Measurements from ENCODE around the gene LGR4.
"Not testable (repeated sequence)": the region's sequence is repeated elsewhere in the genome, so short reads cannot be mapped to it uniquely, and the experiment has no call there.

LGR4 gene

GRCh38 chr11:27472398-27473016 lies at the start of gene LGR4:
LGR4 (minus strand) TSS chr11:27472790; CDS start chr11:27472302, 488 bp downstream.
- peak; percentile 88 for DNase-seq (ENCODE audit: low read depth, low spot score)

GRCh38 chr11:27520226-27520625 lies 47.6 kb upstream of the LGR4 start:
- DNase-seq (ENCODE audit: low read depth, low spot score) = no peak

- no peak for DNase-seq (ENCODE audit: low read depth, low spot score)
Observed at GRCh38 chr11:27518518-27518917, 45.9 kb upstream of the LGR4 start.

GRCh38 chr11:27517490-27517889 lies 44.9 kb upstream of the LGR4 start:
- DNase-seq (ENCODE audit: low read depth, low spot score) = not testable (repeated sequence)

GRCh38 chr11:27514558-27514957 lies 42.0 kb upstream of the LGR4 start:
- no peak for DNase-seq (ENCODE audit: low read depth, low spot score)

- DNase-seq (ENCODE audit: low read depth, low spot score) = no peak
Observed at GRCh38 chr11:27514076-27514475, 41.5 kb upstream of the LGR4 start.

- no peak for DNase-seq (ENCODE audit: low read depth, low spot score)
Observed at GRCh38 chr11:27513389-27513788, 40.8 kb upstream of the LGR4 start.

- no peak for DNase-seq (ENCODE audit: low read depth, low spot score)
Observed at GRCh38 chr11:27512238-27512637, 39.6 kb upstream of the LGR4 start.

GRCh38 chr11:27509908-27510307 lies 37.3 kb upstream of the LGR4 start:
- DNase-seq (ENCODE audit: low read depth, low spot score) = no peak

GRCh38 chr11:27507557-27508322 lies 35.1 kb upstream of the LGR4 start:
- no peak for DNase-seq (ENCODE audit: low read depth, low spot score)

- DNase-seq (ENCODE audit: low read depth, low spot score) = peak; percentile 90
Observed at GRCh38 chr11:27506200-27507182, 33.9 kb upstream of the LGR4 start, which contains the start of gene LIN7C. LIN7C (minus strand) TSS chr11:27506769; CDS start chr11:27506752, 17 bp downstream.

GRCh38 chr11:27505781-27506180 lies 33.2 kb upstream of the LGR4 start:
- DNase-seq (ENCODE audit: low read depth, low spot score) = no peak

- DNase-seq (ENCODE audit: low read depth, low spot score) = no peak
Observed at GRCh38 chr11:27504205-27504604, 31.6 kb upstream of the LGR4 start.

- no peak for DNase-seq (ENCODE audit: low read depth, low spot score)
Observed at GRCh38 chr11:27501100-27501499, 28.5 kb upstream of the LGR4 start.

GRCh38 chr11:27497911-27498310 lies 25.3 kb upstream of the LGR4 start:
- DNase-seq (ENCODE audit: low read depth, low spot score) = no peak

GRCh38 chr11:27497284-27497866 lies 24.8 kb upstream of the LGR4 start:
- DNase-seq (ENCODE audit: low read depth, low spot score) = no peak

GRCh38 chr11:27496461-27496860 lies 23.9 kb upstream of the LGR4 start:
- DNase-seq (ENCODE audit: low read depth, low spot score) = no peak

- no peak for DNase-seq (ENCODE audit: low read depth, low spot score)
Observed at GRCh38 chr11:27495710-27496300, 23.2 kb upstream of the LGR4 start.

GRCh38 chr11:27489092-27489491 lies 16.5 kb upstream of the LGR4 start:
- DNase-seq (ENCODE audit: low read depth, low spot score) = no peak

GRCh38 chr11:27487706-27488105 lies 15.1 kb upstream of the LGR4 start:
- DNase-seq (ENCODE audit: low read depth, low spot score) = no peak

Data from smooth muscle cell of the brain vasculature (primary cell).